HG03565 (cell line): ENCODE measurements around the gene GADD45G.
A peak's percentile ranks its signal among the peaks of the same experiment; 100 is the strongest.

Experiments used
- ATAC-seq: cut with Tn5 transposase; IDR thresholded peaks from one replicate; pipeline ENCODE4 v1.9.1; 2021; ENCODE audit warnings: mild to moderate bottlenecking, moderate library complexity; ENCODE audit not compliant: unreplicated experiment

Gene GADD45G

DNA sequence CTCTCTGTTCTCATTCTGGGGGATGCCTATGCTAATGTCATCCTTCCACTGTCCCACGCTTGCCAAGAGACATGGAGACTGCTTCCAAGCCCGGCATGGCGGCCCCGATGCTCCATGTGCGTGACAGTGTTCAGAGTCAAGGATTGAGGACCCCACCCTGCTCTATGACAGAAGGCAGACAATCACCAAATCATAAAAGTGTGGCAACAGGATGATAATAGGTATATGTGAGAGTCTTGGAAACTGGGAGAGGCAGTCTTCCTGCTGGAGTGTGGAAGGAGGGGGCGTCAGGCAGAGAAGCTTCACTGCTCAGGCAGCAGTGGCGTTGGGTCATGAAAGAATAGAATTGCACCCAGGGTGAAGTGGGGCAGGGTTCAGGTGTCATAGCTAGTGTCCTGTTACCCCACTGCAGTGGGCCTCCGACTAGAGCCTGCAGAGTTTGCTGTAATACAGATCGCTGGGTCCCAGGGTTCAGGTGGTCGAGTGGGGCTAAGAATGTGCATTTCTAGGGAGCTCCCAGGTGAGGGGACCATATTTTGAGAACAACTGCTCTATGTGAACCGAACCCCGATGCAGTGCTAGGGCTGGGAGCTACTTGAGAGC, 12.5 kb upstream of the GADD45G start:
- no peak for ATAC-seq

DNA sequence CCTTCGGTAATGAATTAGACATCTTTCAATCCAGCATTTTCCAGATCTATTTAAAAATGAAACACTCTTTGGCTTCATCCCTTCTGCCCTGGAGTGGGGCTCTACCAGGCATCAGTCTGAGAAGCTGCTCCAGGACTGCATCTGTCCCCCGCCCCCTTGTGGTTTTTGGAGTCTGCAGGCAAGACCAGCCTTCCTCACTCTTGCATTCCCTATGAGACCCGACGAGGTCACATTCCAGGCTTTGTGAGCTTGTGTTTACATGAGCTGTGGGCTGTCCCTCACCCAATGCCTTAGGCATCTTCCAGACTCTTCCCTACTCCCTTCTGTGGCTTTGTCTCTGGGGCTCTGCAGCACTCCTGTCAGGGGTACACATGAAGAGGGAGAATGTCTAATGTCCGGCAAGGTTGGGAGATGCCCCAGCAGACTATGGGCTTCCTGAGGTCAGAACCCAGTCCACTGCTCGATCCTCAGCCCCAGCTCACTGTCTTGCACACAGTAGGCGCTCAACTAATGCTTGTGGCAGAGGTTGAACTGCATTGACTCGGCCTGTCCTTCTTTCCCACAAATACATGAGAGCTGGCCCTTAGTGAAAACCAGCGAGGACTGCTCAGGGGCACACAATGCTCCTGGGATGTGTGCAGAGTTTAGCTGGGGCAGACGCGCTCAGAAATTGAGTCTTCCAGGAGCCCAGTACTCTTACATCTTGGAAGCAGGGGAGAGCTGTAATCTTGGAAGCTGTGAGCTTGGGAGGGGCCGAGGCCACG, 11.7 kb upstream of the GADD45G start:
- ATAC-seq = no peak

DNA sequence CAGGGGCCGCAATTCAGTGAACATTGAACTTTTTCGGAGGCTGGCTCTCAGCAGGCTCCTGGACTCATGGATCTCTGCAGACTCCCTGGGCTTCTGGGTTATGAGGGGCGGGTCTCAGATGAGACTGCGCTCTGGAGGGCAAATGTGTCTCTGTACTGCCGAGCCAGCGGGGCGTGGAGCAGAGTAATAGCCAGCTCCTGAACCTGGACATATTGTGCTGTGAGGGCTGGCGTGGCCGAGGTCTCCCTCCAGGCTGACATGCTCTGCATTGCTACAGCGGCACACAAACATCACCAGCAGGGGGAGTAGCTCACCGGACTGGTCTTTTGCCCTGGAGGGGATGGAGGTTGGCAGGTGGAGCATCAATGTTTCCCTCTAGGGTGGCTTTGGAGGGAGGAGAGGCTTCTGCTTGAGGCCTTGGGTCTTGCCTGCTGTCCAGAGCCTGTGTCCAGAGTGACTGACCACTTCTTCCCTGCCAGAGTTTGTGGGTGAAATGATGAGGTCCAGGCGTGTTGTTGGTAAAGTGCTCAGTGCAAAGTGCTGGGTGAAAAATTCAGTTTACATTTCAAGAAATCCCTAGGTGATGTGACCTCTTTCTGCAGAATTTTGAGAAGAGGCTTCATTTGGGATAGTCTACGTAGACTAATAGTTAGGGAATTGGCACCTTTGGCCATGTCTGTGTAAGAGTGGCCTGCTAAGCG, 10.9 kb upstream of the GADD45G start:
- no peak for ATAC-seq

DNA sequence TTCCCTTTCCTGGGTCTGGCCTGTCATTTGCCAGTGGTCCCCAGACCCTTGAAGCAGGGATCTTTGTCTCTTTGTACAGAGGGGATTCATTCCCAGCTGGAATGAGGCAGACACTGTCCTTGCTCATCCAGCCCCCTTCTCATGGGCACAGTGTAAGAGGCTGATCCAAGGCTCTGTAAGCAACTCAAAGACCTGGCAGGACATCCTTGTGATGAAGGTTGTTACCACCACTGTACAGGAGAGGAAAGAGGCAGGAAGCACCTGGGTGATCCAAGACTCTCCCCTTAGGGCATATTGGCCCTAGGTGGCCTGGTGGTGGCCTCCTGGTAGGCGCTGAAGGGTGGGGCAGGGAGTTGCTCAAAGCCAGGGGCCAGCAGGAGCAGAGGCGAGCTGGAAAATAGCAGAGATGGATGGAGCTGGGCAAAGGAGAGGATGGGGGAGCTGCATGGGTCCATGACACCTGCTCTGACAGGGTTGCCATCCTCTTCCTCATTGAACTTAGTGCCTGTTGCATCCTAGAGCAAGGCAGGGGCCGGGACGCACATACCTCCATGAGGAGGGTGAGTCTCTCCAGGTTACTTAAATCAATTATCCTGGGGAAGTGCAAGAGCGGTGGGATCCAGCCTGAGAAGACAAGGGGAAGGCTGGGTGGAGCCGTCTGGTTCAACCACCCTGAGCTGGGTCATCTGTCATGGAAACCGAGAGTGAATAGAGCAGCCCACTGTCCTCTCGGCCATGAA, 9.8 kb upstream of the GADD45G start:
- no peak for ATAC-seq

DNA sequence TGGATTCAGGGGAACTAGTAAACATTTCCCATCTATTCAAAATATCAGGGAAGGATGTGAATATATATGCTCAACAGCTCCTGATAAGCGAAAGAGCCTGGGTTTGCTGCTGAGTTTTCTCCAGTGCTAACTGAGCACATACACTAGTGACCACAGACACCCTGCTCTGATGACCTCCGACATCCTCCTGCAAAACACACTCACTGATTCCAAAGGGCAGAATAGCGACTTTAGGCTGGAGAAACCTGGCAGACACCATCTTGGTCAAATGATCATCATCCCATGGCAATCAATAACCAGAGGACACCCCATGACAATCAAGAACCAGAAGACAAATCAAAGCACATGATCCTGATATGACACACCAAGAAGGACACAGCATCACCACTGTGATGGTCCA, 9.2 kb upstream of the GADD45G start:
- ATAC-seq = no peak

DNA sequence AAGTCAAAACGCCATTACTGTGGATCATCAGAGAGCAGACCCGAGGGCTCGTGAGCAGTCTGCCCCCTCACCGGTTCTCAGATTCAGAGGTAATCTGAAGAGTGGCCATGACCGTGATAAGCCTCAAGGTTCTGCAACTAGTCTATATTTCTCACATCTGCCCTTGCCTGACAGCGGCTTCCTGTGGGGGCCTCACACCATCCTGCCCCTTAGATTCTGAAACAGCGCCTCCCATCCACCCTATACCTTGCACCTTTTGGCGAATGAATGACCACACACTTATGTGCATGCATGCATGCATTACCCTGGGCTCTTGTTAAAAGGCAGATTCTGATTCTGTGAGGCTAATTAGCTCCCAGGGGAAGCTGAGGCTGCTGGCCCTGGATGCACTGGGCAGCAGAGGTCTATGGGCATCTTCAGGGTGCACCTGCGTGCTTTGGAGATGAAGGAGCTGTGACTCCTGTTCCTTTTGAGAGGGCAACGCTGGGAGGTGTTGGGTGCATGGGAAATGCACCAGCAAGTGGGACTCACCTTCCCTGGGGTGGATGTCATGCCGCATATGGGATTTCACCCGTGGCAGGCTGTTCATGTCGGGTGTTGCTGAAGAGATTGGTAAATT, 7.8 kb upstream of the GADD45G start:
- no peak for ATAC-seq

DNA sequence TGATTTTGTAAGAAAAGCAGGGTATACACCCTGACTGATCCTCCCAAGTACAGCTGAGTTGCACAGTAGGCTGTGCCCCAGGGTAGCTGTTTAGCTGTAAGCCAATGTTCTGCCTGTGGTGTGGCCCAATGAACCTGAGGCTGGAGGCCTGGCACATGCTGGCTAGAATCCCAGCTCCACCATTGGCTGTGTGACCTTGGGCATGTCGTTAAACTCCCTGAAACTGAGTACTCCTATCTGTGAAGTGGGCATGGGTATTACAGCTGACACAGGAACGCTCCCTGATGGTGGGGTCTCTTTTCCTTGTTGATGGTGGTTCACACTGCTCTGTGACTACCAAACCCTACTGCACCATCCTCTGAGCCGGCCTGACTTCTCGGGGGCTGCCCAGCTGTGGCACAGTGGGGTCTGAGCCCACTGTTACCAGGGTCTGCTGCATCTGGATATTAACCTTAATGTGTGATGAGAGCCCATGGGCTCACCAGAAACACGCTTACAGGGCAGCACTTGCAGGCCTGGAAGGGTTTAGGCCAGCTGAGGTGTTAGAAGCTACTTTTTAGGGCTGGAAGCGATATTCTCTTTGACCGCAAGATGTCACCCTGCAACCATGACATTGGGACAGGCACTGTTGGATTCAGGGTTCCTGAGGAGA, 7.0 kb upstream of the GADD45G start:
- ATAC-seq = no peak

DNA sequence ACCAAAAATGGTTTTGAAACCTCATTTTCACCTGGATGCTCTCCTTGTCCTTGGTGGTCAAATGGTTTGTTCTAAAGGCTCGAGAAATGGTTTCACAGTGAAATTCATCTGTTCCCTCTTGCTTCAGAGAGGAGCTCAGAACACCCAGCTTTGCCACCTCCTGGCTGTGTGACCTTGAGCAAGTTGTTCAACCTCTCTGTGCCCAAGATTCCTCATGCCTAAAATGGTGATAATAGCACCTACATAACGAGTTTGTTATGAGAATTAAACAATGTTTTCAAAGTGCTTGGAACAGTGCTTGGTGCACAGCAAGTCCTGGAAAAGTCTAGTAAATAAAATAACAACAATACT, 6.5 kb upstream of the GADD45G start:
- ATAC-seq = no peak

DNA sequence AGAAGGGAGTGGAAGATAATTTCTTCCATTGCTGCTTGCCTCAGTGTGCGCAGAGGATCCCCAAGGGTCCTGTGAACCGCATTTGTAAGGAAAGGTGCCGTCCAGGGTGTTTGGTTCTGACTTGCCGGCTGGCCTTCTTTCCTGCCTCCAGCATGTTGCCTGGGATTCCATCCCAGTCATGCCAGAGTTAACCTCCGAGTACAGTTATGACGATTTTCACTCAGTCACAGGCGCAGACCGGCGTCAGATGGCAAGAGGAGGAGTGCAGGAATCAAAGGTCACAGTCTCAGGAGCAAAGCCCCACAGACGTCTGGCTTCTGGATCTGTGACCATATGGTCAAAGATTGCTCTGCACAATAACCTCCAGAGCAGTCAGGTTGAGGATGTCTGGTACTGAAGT, 5.9 kb upstream of the GADD45G start:
- no peak for ATAC-seq

DNA sequence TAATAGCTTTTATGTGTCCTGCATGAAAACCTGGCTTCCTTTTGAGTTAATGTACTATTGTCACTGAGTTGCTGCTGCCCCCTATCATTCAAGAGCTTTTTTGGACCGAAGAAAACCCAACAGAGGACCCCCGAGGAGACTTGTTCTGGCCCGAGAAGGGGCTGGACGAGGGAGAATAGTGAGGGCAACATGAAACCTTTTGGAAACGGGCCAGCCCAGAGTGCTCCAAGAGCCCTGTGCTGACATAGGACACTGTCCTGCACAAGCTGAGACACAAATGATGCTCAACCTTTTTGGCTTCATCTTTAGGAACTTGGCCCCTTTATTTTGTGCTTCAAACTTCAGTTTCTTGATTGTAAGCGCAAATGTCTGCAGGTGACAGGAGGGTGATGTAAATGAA, 4.0 kb upstream of the GADD45G start:
- ATAC-seq = no peak

DNA sequence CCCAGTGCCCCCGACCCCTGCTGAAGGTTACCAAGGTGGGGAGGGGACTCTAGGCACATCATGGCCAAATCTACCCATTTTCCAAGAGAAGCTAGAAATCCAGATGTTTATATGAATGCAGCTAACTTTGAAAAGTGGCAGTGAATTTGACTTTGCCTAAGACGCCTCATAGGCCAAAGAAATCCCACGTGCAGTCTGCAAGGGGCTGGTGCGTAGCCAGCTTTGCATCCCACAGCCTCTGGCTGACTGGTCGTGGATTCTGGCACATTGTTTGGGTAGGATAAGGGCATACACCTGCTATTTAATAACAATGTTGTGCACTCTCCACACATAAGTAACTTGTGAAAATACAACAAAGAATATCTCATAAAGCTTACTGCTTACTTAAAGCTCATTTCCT, 3.5 kb upstream of the GADD45G start:
- ATAC-seq = no peak

DNA sequence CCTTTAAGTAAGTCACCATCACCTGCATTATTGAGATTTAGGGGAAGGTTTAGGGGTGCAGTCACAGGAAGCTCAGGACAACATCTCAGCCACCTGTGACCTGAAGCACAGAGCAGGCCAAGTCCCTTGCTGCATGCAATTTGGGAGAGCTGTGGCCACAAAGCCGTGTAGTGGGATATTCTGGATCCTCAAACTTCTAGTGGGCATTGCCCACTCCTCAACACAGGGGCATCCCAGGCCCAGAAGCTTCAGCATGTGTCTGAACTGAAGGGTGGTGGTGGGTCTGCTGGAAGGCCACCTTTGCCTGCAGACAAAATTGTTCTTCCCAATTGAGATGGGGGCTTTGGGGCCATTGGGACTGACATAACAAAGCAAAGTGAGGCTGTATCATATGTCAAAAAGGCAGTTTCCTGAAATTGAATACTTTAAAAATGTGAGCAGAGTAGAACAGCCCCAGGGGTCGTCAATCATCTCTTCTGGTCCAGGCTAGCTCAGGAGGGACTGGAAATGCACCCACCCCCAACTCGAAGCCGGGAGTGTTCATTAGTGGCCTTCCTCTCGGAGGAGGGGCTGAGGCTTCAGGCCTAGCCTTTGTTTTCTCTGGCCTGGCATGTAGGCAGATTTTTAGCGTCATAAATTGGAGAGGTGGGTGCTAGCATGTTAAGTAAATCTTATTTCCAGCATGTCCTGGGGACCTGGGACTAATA, 2.8 kb upstream of the GADD45G start:
- no peak for ATAC-seq

DNA sequence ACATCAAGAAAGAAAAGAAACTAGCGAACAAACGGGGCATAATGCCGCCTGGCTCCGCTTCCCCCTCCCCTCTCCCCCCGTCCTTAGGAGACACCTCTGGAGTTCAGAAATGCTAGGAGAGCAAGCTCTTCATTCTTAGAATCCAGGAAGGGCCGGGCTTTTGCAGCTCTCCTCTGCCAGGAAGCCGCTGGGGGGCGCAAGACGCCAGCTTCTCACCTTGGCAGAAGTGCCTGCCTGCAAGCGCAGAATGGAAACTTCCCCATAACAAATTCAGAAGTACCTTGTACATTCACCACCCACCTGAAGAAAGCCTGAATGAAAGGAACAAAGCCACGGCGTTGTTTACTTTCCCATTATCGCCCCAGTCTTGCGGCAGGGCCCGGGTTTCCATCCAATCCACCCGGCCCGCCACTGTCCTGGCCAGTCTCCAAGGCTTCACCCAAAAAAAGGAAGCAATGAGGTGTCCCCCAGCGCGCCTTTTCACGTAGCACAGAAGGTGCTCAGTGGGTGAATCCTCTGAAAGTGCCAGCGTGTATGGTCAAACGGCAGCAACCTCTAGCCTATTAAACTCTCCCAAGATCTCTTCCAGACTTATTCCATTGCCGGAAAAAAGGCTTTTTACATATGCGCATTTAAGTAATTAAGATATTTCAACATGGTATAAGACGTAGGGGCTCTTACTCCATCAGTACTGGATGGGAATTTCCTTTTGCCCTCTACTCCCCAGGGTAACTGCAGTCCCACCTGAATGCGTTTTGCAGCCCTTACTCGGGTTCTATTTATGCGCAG, 1.6 kb upstream of the GADD45G start:
- no peak for ATAC-seq

DNA sequence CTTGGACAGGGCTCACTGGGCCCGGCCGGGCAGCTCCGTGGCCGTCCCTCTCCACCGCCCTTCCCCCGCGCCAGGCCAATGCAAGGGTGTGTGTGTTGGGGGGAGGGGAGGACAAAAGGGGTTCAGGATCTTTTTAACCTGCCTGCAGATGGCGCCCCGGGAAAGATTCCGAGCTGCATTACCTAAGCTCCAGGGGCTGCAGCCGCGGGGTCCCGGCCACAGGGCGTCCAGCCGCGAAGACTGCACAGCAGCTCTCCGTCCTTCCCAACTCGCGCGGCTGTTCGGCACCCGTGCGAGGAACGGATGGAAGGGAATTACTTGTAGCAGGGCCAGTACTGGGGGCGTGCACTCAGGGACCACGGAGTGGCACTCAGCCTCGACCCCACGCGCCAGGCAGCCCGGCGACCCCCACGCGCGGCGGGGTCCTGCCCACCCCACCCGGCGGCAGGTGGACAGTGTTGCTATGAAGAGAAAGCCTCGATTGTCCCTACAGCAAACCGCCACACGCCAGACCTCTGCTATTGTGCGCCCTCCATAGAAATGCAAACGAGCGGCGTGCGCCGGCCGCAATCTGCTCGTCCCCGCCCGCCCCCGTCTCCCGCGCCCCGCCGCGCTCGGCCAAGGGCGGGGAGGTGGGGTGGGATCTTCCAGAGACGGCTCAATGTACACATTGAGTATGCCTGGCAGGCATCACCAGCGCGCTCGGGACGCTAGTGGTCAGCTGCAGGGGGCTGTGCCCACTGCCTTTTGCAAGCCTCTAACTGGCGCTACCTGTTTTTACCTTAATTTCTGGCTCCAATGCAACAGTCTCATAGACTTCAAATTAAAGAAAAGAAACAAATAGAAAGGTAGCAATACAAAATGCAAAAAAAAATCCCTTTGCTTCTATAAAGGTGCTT, 796 bp upstream of the GADD45G start:
- ATAC-seq = peak; percentile 3

DNA sequence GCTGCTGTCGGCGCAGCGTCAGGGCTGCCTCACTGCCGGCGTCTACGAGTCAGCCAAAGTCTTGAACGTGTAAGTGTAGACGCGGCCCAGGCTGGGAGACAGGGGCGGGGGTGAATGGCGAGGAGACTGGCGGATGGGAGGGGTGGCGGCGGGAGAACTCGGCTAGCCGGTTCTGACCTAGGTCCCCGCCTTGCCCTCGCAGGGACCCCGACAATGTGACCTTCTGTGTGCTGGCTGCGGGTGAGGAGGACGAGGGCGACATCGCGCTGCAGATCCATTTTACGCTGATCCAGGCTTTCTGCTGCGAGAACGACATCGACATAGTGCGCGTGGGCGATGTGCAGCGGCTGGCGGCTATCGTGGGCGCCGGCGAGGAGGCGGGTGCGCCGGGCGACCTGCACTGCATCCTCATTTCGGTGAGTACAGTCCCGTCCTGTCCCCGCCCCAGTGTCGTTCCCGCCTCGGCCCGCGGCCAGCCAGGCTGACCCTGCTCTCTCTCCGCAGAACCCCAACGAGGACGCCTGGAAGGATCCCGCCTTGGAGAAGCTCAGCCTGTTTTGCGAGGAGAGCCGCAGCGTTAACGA, 745 bp downstream of the GADD45G start:
- no peak for ATAC-seq

DNA sequence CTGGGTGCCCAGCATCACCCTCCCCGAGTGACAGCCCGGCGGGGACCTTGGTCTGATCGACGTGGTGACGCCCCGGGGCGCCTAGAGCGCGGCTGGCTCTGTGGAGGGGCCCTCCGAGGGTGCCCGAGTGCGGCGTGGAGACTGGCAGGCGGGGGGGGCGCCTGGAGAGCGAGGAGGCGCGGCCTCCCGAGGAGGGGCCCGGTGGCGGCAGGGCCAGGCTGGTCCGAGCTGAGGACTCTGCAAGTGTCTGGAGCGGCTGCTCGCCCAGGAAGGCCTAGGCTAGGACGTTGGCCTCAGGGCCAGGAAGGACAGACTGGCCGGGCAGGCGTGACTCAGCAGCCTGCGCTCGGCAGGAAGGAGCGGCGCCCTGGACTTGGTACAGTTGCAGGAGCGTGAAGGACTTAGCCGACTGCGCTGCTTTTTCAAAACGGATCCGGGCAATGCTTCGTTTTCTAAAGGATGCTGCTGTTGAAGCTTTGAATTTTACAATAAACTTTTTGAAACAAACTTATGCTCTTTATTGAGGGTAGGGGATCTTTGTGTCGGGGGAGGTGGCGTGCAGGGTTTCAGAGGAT, 1.3 kb downstream of the GADD45G start:
- ATAC-seq = no peak

DNA sequence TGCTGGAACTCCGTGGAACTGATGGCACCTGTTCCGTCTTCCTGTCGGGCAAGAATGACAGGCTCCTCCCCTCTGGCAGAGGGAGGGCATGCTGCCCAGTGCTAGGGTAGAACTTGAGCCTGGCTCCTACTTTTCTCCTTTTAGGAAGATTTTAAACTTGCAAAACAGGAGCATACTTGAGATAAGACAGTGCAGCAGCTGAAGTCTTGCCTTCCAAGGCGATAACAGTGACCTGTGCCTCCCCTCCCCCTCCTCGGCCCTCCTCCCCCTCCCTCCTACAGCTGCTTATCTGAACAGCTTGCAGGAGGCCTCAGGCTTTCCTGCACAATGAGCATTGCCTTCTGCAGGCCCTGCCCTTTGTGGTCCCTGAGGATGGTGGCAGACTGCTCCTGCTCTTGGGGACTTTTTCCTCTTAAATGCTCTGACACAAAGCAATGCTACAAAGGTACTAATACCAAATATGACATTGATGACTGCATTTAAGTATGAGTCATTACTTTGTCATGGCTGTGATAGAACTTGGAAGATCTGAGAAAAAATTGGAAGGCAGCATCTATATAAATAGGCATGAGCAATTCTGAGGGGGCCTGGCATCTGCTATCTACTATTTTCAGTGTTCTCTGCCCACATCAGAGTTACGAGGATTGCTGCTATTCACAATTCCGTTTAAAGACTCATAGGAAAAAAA, 2.0 kb downstream of the GADD45G start:
- ATAC-seq = no peak
